Erythroblast (primary cell): ENCODE results near the gene COX15.

ENCODE experiments used
- GATA1 ChIP-seq: IDR thresholded peaks from 2 replicates; pipeline ENCODE4 v1.6.1; 2011; ENCODE audit warnings: low read depth, mild to moderate bottlenecking, control low read depth, low read length, moderate library complexity
- POLR2A ChIP-seq: IDR thresholded peaks from 2 replicates; pipeline ENCODE4 v1.6.1; 2011; ENCODE audit warnings: mild to moderate bottlenecking, low read length

GRCh38 chr10:99733366-99733765 is 1.4 kb upstream of the COX15 start:
- TF ChIP-seq POLR2A (no peak), GATA1 (no peak)
